Stimulated activated CD8-positive, alpha-beta memory T cell treated with anti-CD3 and anti-CD28 coated beads, Interleukin-15, amount 100 ng/mL, for 4 hours (primary cell): ENCODE measurements around the gene ADPRH.

Experiments
- DNase-seq, 2 donors: peaks; one replicate each; pipeline ENCODE4 v3.0.0-alpha.2; 2020; ENCODE audit warnings: low read depth in 2 of 2

ADPRH gene

DNA sequence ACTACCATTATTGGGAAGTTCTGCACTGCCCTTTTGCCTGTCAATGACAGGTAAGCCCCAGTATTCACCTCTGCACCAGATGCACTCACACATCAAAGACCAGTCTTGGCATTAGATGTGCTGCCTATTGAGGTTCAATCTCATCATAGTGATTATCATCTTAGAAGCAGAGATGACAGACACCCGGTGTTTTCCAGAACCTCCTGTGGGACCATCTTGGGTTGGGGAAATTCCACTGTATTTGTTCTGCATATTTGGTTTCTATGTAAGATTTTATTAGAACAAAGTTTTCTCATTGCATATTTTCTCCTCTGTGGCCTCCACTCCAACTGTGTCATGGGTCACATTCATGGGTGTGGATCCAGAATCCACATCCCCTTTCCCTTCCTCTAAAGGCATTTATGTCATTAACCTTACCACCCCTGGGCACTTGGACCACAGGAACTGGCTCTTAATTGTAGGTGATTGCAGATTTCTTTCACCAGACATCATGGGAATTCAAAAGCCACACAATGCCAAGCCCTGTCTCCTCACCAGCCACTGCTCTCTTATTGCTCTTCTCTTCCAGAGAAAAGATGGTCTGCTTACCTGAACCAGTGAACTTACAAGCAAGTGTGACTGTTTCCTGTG lies 49.6 kb downstream of the ADPRH start:
- no peak for DNase-seq

DNA sequence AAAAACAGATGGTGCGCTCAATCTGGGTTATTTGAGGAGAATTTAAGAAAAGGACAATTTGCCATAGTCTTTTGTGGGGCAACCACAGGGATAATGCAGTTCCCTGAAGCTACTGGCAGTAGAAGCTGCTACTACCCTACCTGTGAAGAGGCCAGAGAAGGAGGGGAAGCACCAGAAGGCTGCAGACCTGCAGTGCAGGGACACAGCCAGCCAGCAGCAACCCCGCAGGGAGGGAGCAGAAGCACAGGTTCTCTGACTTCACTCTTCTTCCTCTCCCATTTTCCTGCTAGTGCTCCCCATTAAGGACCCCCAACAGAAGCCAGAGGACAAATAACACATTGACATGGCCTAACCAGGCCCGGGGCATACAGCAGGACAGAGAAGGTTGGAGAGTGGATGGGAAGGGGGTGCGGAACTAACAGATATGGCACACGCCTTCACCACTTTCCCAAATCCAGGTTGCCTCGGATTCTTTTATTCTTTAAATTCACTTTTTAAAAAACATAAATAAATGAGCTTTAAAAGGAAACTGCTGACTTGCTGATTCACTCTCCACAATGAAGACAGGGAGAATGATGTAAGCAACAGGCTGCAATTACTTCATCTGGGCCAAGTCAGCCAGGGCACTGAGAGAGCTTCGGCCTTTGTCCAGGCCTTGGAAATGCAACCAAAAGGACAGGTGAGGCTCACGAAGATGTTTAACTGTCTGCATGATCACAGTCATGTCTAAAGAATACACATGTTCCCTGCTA lies 51.0 kb downstream of the ADPRH start:
- DNase-seq: no peak

GRCh38 chr3:119630880-119631329 lies 51.6 kb downstream of the ADPRH start:
- DNase-seq: no peak

DNA sequence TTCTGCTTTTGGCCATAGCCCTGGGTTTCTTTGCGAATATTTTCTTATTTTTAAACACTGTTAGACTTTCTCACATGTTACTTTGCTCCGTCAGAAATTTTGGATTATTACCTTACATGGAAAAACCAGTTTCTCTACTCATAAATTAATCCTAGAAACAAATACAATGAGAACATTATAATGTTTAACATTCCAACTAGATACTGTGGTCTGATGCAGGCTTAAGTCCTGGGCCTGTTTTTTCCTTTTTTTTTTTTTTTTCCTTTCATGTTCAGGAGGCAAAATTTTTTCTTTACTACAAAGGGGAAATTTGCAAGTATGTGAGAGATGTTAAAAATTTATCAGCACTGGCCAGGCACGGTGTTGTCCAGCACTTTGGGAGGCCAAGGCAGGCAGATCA lies 52.2 kb downstream of the ADPRH start:
- no peak for DNase-seq

- DNase-seq: no peak
Measured at GRCh38 chr3:119632216-119632615, 52.9 kb downstream of the ADPRH start.

GRCh38 chr3:119632829-119633228 lies 53.5 kb downstream of the ADPRH start:
- DNase-seq: no peak

DNA sequence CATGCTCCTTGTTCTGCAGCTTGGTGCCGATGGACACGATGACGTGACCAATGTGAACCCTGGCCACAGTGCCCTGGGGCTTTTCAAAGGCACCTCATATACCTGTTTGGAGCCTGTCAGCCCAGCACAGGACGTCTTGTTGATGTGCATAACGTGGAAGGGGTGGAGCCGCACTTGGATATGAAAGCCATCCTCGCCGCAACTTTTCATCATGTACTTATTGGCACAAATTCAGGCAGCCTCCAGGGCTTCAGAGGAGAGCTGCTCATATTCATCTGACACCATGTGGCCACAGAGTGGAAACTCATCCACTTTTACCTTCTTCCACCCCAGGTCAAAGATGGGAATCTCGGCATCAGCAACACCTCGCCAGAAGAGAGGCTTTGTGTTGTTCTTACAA lies 56.4 kb downstream of the ADPRH start:
- DNase-seq: no peak

DNA sequence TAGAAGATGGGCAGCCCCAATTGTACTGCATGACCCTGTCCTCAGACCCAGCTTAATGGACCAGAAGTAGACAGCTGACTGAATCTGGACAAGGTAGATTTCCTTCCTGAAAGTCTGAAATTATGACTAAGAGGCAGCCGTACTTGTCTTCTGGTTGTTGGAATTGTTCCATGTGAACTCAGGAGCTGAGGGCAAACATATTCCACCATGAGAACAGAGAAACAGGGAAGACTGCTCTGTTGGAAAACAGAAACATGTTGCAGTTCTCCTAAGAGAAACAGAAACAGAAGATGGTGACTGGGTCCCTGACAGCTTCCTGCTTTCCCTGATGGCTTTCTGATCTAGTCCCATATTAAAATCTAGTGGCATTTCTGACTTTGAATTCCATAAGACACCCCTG lies 57.0 kb downstream of the ADPRH start:
- DNase-seq: no peak

DNA sequence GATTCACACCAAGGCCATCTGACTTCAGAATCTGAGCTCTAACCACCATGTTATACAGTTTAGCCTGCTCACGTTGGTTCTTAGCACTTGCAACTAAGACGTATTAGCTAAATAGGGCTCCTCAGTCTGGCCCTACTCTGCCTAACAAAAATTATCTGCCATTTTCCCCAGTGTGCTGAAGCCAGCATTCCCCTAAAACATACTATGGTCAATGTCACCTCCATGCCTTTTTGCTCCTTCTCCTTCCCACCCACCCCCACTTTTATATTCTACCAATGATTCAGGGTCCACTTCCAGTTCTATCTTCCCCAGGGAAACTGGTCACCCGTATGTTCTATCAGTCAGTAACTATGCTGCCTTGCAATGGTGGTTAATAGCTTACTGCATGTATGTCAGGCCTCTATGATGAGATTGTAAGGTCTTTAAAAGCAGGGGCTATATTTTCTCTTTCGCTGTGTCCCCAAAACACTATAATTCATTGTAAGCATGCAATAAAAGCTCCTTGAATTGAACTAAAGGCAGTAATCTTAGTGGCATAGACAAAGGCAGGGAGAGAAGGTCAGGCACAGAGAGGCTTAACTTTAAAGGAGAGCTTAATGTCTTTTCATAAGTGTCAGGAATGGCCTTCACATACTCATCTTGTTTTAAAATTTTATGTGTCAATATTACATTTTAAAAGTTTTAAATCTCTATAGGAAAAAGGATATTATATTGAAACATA lies 57.8 kb downstream of the ADPRH start:
- DNase-seq: no peak

GRCh38 chr3:119637679-119638477 lies 58.6 kb downstream of the ADPRH start:
- no peak for DNase-seq
